Regular cardiac myocyte (primary cell): ENCODE measurements around the gene MGAT5B. TPM values are rescaled to one million over a fixed set of nuclear protein-coding genes. Genes with fewer than 3 reads are reported as not detected.

Source experiments
- total RNA-seq: library from RNA; depleted of rRNA; stranded (reverse); fragments of >200 nt; gene quantifications from 2 replicates; pipeline ENCODE4 v1.2.3, GENCODE V29; 2014

Gene MGAT5B, protein sequence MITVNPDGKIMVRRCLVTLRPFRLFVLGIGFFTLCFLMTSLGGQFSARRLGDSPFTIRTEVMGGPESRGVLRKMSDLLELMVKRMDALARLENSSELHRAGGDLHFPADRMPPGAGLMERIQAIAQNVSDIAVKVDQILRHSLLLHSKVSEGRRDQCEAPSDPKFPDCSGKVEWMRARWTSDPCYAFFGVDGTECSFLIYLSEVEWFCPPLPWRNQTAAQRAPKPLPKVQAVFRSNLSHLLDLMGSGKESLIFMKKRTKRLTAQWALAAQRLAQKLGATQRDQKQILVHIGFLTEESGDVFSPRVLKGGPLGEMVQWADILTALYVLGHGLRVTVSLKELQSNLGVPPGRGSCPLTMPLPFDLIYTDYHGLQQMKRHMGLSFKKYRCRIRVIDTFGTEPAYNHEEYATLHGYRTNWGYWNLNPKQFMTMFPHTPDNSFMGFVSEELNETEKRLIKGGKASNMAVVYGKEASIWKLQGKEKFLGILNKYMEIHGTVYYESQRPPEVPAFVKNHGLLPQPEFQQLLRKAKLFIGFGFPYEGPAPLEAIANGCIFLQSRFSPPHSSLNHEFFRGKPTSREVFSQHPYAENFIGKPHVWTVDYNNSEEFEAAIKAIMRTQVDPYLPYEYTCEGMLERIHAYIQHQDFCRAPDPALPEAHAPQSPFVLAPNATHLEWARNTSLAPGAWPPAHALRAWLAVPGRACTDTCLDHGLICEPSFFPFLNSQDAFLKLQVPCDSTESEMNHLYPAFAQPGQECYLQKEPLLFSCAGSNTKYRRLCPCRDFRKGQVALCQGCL
- 0.28 and 0.38 TPM in 2 replicates for total RNA-seq

DNA sequence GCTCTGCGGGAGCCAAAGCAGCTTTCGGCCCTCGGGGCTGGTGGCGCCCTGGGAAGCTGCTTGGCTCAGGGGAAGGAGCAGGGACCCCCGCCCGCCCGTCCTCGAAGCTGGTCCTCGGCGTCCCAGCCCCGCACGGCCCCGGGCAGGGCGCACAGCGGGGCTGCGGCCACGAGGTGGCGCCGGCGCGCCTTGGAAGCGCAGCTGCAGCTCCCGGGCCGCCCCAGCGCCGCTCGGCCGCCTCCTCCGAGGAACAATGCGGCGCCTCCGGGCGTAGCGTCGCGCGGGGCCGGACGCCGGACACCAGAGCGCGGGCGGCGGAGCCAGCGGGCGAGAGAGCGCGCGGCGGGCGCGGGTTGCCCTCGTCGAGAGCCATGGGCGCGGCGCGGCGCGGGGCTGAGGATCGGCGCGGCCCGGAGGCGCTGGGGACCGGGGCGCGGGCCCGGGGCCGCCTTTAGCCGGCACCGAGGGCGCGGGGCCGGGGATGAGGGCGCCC, at the start of gene MGAT5B:
MGAT5B (plus strand) TSS at position 229 of the 493 bp plus-strand sequence. CDS start 626 bp downstream, outside the sequence.

Other genes starting within 250 kb of the MGAT5B start
- gene ST6GALNAC1, start 224.6 kb upstream of the MGAT5B start, total RNA-seq = not detected in 2 replicates
- 267 and 920 TPM in 2 replicates for gene MXRA7, start 157.4 kb upstream of the MGAT5B start, total RNA-seq
- 36.1 and 46.8 TPM in 2 replicates for gene JMJD6, start 141.8 kb upstream of the MGAT5B start, total RNA-seq
- 25.5 and 25.7 TPM in 2 replicates for gene METTL23, start 141.6 kb upstream of the MGAT5B start, total RNA-seq
- gene SRSF2, start 131.1 kb upstream of the MGAT5B start, total RNA-seq = 82.3 and 204 TPM in 2 replicates
- 24.3 and 36.1 TPM in 2 replicates for gene MFSD11, start 130.3 kb upstream of the MGAT5B start, total RNA-seq